Colonic mucosa (tissue), 4 donors: Measurements from ENCODE around the gene SSC4D. TPM values are rescaled to one million over a fixed set of nuclear protein-coding genes. Genes with fewer than 3 reads are reported as not detected.

Source experiments
- DNase-seq: peaks from one replicate; pipeline ENCODE4 v3.0.0-alpha.2; 2020
- H3K27ac ChIP-seq: fragments of 200-600 bp; one replicate; pipeline ENCODE4 v1.8.0; 2021
- H3K27me3 ChIP-seq: fragments of 200-600 bp; one replicate; pipeline ENCODE4 v1.8.0; 2021
- H3K36me3 ChIP-seq: fragments of 200-600 bp; one replicate; pipeline ENCODE4 v1.8.0; 2021
- H3K4me1 ChIP-seq: fragments of 200-600 bp; one replicate; pipeline ENCODE4 v1.8.0; 2021; ENCODE audit warnings: mild to moderate bottlenecking
- H3K4me3 ChIP-seq: fragments of 200-600 bp; one replicate; pipeline ENCODE4 v1.8.0; 2021
- H3K9ac ChIP-seq, 2 donors: one replicate each; pipeline ENCODE4 v1.7.0; 2013; ENCODE audit warnings: control low read depth in 2 of 2, low read depth in 2 of 2, low read length in 2 of 2
- H3K9me3 ChIP-seq: fragments of 200-600 bp; one replicate; pipeline ENCODE4 v1.8.0; 2021
- CTCF ChIP-seq: fragments of 200-600 bp; IDR thresholded peaks from one replicate; pipeline ENCODE4 v1.8.0; 2022; ENCODE audit warnings: antibody characterized with exemption, mild to moderate bottlenecking
- intact Hi-C: fragments of 100-400 bp; cut with DNase I; formaldehyde crosslinking; loops from one replicate; pipeline ENCODE4 v1.14.1; 2022
- total RNA-seq, 2 donors: library from RNA; stranded (reverse); fragmentation: NEBNext Ultra II Directional in 1 of 2; extraction: Animal tissue kit (Norgen Biotek cat#: 25700) in 1 of 2; gene quantifications; one replicate each; pipeline ENCODE4 v1.2.1, GENCODE V29; 2021
- donor health status: healthy.
- donor health status: DM: no; HTN: no; CAD: no.
- donor health status: DM: no; HTN: no; CAD: no.

Gene SSC4D
- total RNA-seq, 2 donors from 2014 or later: 0.42 to 0.45 TPM

GRCh38 chr7:76359111-76359977, 50.2 kb downstream of the SSC4D start:
- H3K9ac ChIP-seq: peak overlapping the region; percentile 93 to 96
- TF ChIP-seq CTCF: peak; percentile 49
- peak overlapping the region; percentile 100 for H3K27ac ChIP-seq
- H3K4me1 ChIP-seq: peaks cover 7% of the 10 kb centered on the region
- H3K4me3 ChIP-seq: peak overlapping the region; percentile 98
- H3K36me3 ChIP-seq: no peaks in the 10 kb centered on the region
- no peaks in the 10 kb centered on the region for H3K9me3 ChIP-seq
- H3K27me3 ChIP-seq: no peaks in the 10 kb centered on the region
- intact Hi-C loops: loop anchor here (2.0 kb wide), 1 partner anchor 41 kb away; no protein-coding TSS in a partner anchor
- DNase-seq: peak; percentile 98

- no peak for TF ChIP-seq CTCF
- Histone ChIP-seq H3K36me3 (no peaks in the 10 kb centered on the region), H3K4me3 (peak within 1 kb of the TSS; percentile 98), H3K27ac (peak within 1 kb of the TSS; percentile 100), H3K9me3 (no peaks in the 10 kb centered on the region), H3K9ac (peak within 1 kb of the TSS; percentile 93 to 96), H3K4me1 (peaks cover 7% of the 10 kb centered on the region), H3K27me3 (no peaks in the 10 kb centered on the region)
- DNase-seq: peak; percentile 90
- intact Hi-C loops: loop anchor here (2.0 kb wide), 1 partner anchor 40 kb away; no protein-coding TSS in a partner anchor
These were observed 50.9 kb downstream of the SSC4D start, which contains the start of gene YWHAG for GRCh38 chr7:76358481-76359110. Gene YWHAG, minus strand, starts transcription at chr7:76358991. Its CDS starts 183 bp downstream, at chr7:76358808.

GRCh38 chr7:76358011-76358480, 51.5 kb downstream of the SSC4D start:
- Histone ChIP-seq H3K27me3 (no peaks in the 10 kb centered on the region), H3K9ac (peak overlapping the region; percentile 90 to 93), H3K4me3 (peak overlapping the region; percentile 98), H3K36me3 (no peaks in the 10 kb centered on the region), H3K9me3 (no peaks in the 10 kb centered on the region), H3K4me1 (peaks cover 7% of the 10 kb centered on the region), H3K27ac (peak overlapping the region; percentile 100)
- DNase-seq: peak; percentile 81
- no peak for TF ChIP-seq CTCF
- intact Hi-C loops: loop anchor here (2.0 kb wide), 1 partner anchor 39 kb away; no protein-coding TSS in a partner anchor

GRCh38 chr7:76357475-76358010, 52.0 kb downstream of the SSC4D start:
- intact Hi-C loops: loop anchor here (2.0 kb wide), 1 partner anchor 39 kb away; no protein-coding TSS in a partner anchor
- Histone ChIP-seq H3K27ac (peak overlapping the region; percentile 100), H3K27me3 (no peaks in the 10 kb centered on the region), H3K9ac (peak overlapping the region; percentile 90 to 93), H3K36me3 (no peaks in the 10 kb centered on the region), H3K4me3 (peak overlapping the region; percentile 98), H3K9me3 (no peaks in the 10 kb centered on the region), H3K4me1 (peaks cover 7% of the 10 kb centered on the region)
- no peak for TF ChIP-seq CTCF
- DNase-seq: no peak

GRCh38 chr7:76356823-76357222, 52.7 kb downstream of the SSC4D start:
- H3K4me3 ChIP-seq: peak overlapping the region; percentile 98
- no peaks in the 10 kb centered on the region for H3K27me3 ChIP-seq
- intact Hi-C loops: no loop called here
- H3K27ac ChIP-seq: peak overlapping the region; percentile 100
- H3K4me1 ChIP-seq: peaks cover 7% of the 10 kb centered on the region
- H3K36me3 ChIP-seq: no peaks in the 10 kb centered on the region
- no peaks in the 10 kb centered on the region for H3K9me3 ChIP-seq
- H3K9ac ChIP-seq: no peak overlapping the region
- no peak for TF ChIP-seq CTCF
- no peak for DNase-seq
